Nephron progenitor cell (in vitro differentiated cells): ENCODE measurements around the gene DTNB.

ENCODE experiments used
- DNase-seq: peaks from one replicate; pipeline ENCODE4 v3.0.0; 2021
- H3K27ac Mint-ChIP-seq: 2 replicates; pipeline ENCODE4 v1.8.0; 2021; ENCODE audit warnings: mild to moderate bottlenecking, moderate library complexity, mixed read lengths
- H3K27me3 Mint-ChIP-seq: 2 replicates; pipeline ENCODE4 v1.8.0; 2021; ENCODE audit warnings: mild to moderate bottlenecking, low read depth, mixed read lengths; ENCODE audit not compliant: poor library complexity
- H3K36me3 Mint-ChIP-seq: 2 replicates; pipeline ENCODE4 v1.8.0; 2021; ENCODE audit warnings: low read depth, mixed read lengths
- H3K4me1 Mint-ChIP-seq: 2 replicates; pipeline ENCODE4 v1.8.0; 2021; ENCODE audit warnings: mixed read lengths
- H3K4me3 Mint-ChIP-seq: 2 replicates; pipeline ENCODE4 v1.8.0; 2021; ENCODE audit warnings: mild to moderate bottlenecking, moderate library complexity, mixed read lengths
- H3K9me3 Mint-ChIP-seq: 2 replicates; pipeline ENCODE4 v1.8.0; 2021; ENCODE audit warnings: mild to moderate bottlenecking, moderate library complexity, mixed read lengths
- TF ChIP-seq, protein P1 (sequence below): fragments of 200-600 bp; sonication (generic); IDR thresholded peaks from 2 replicates; pipeline ENCODE4 v1.5.0; 2021; ENCODE audit warnings: antibody characterized with exemption

DTNB gene

DNA sequence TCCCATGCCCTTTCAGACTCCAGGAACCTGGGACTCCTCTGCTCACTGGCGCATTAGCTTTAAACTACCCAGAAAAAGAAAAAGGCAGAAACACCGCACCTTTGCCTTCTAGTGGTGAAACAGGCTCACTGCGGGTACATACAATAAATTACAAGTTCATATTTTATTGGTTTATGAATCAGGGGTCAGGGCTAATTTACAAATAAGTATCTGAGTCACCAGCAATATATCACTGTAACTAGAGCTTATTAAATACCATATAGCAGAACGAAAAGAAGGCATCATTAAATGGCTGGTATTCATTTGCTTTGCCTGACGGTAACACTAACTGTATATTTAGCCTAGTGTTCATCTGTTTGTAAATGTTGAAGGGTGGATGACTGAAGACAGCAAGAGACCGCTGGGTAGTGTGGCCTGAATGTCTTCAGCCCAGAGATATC is 26.9 kb upstream of the DTNB start:
- TF ChIP-seq, protein P1, sequence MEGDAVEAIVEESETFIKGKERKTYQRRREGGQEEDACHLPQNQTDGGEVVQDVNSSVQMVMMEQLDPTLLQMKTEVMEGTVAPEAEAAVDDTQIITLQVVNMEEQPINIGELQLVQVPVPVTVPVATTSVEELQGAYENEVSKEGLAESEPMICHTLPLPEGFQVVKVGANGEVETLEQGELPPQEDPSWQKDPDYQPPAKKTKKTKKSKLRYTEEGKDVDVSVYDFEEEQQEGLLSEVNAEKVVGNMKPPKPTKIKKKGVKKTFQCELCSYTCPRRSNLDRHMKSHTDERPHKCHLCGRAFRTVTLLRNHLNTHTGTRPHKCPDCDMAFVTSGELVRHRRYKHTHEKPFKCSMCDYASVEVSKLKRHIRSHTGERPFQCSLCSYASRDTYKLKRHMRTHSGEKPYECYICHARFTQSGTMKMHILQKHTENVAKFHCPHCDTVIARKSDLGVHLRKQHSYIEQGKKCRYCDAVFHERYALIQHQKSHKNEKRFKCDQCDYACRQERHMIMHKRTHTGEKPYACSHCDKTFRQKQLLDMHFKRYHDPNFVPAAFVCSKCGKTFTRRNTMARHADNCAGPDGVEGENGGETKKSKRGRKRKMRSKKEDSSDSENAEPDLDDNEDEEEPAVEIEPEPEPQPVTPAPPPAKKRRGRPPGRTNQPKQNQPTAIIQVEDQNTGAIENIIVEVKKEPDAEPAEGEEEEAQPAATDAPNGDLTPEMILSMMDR = peak; percentile 67
- no peak overlapping the region for H3K27ac Mint-ChIP-seq
- H3K4me3 Mint-ChIP-seq = no peak overlapping the region
- H3K36me3 Mint-ChIP-seq = no peaks in the 10 kb centered on the region
- peaks cover 8% of the 10 kb centered on the region for H3K9me3 Mint-ChIP-seq
- peaks cover 13% of the 10 kb centered on the region for H3K27me3 Mint-ChIP-seq
- H3K4me1 Mint-ChIP-seq = peaks cover 5% of the 10 kb centered on the region
- DNase-seq = peak; percentile 15

DNA sequence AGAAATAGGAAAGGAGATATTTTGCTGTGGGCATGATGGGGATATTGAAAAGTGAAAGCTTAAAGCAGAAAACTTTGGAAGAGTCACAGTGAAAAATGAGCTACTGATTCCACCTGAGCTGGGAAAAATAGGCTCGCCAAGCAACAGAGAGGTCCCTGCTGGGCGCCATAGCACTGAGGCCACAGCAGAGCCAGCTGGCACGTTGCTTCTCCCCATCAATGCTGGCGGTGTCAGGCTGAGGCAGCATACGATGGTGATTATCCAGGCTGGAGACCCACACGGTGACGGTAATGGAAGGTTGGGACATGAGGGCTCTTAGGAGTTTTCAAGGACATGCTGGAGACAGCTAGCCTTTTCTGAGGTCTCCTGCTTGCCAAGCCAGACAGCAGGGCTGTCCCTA is 25.8 kb upstream of the DTNB start:
- TF ChIP-seq, protein P1 = no peak
- no peaks in the 10 kb centered on the region for H3K36me3 Mint-ChIP-seq
- peaks cover 13% of the 10 kb centered on the region for H3K27me3 Mint-ChIP-seq
- H3K9me3 Mint-ChIP-seq = no peaks in the 10 kb centered on the region
- DNase-seq = no peak
- no peak overlapping the region for H3K4me3 Mint-ChIP-seq
- H3K27ac Mint-ChIP-seq = no peak overlapping the region
- peaks cover 5% of the 10 kb centered on the region for H3K4me1 Mint-ChIP-seq

DNA sequence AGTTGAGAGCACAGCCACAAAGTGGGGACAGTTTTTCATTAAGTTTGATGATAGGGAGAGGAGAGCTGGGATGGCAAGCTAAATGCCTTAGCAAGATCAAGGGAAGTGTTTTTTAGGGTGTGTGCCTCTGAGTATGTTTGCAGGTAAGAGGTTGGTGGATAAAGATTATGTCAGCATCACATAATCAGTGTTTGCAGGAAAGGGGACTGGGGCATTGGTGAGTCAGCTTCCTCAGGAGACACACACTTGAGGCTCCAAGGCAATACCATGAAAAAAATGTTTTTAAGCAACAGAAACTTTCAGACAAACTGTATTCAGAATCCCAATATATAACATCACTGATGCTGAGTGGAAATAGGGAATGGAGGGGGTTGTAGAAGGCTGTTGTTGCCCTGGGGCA is 25.4 kb upstream of the DTNB start:
- no peak for DNase-seq
- Mint-ChIP-seq H3K27ac (no peak overlapping the region), H3K4me1 (peaks cover 5% of the 10 kb centered on the region), H3K4me3 (no peak overlapping the region), H3K27me3 (peaks cover 14% of the 10 kb centered on the region), H3K9me3 (no peaks in the 10 kb centered on the region), H3K36me3 (no peaks in the 10 kb centered on the region)
- TF ChIP-seq, protein P1 = no peak

DNA sequence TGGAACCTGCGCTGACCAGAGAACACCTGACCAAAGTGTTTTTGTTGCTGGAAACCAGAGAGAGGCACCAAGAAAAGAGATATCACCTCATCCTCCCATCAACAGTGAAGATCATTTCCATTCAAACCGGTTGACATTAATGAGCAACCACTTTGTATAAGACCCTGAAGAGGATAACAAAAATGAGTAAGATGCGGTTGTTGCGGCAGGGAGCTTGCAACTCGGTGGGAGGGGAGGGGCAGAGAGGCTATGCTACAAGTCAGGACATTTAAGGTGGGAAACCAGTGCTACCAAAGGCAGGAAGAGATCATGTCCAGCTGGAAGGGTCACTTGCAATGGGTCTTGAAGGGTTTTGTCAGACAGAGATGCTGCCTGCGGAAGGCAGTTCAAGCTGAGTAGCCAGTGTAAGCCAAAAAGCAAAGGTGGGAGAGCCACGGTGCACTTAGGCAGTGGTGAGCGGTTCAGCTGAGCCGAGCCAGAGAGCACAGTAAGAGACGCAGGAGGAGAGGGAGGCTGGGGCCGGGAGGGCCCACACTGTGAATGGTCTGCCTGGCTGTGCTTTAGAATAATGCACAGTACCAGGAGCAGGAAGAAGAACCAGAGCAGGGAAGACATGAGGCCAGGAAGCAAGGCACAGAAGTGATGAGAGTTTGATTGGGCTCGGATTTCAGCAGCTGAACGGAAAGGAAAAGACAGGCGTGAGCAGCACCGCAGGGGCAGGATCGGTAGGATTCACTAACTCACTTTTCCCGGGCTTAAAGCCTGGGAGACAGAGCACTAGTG is 24.4 kb upstream of the DTNB start:
- Mint-ChIP-seq H3K27ac (no peak overlapping the region), H3K9me3 (no peaks in the 10 kb centered on the region), H3K4me3 (no peak overlapping the region), H3K4me1 (peaks cover 5% of the 10 kb centered on the region), H3K27me3 (peaks cover 17% of the 10 kb centered on the region), H3K36me3 (no peaks in the 10 kb centered on the region)
- TF ChIP-seq, protein P1 = no peak
- peak; percentile 17 for DNase-seq

DNA sequence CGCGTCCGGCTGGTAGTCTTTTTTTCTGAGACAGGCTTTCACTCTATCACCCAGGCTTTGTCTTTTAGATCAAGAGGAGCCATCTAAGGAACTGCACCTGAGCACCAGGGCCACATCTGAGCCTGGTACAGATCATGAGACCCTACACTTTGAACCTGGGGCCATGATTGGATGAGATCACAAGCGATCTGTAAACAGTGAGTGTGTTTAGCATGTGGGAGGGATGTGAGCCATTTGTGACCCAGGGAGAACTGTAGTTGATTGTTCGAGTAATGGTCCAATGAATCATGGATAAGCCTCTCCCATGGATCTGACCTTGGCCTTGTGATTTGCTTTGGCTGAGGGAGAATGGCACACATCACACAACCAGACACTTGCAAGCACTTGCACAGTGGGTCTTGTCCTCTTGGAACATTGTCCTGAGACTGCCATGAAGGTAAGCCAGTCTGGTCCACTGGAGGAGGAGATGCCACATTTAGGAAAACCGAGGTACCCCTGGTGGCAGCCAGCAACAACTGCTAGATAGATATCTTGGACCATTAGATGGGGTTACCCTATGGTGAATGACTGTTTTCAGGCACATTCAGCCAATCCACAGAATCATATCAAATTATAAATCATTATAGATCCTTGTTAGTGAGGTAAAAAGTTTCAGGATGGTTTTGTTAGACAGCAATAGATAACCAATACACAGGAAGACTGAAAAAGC is 19.5 kb upstream of the DTNB start:
- Mint-ChIP-seq H3K27me3 (peaks cover 13% of the 10 kb centered on the region), H3K9me3 (no peaks in the 10 kb centered on the region), H3K27ac (no peak overlapping the region), H3K4me1 (no peaks in the 10 kb centered on the region), H3K4me3 (no peak overlapping the region), H3K36me3 (no peaks in the 10 kb centered on the region)
- TF ChIP-seq, protein P1 = no peak
- no peak for DNase-seq
